ENCODE measurements around the gene GRK5.
"Not testable (repeated sequence)": the region's sequence is repeated elsewhere in the genome, so short reads cannot be mapped to it uniquely, and the experiment has no call there.

Gene GRK5

GRCh38 chr10:119425102-119425880, 217.9 kb downstream of the GRK5 start:
- no peak for DNase-seq

- no peak for DNase-seq
Observed at GRCh38 chr10:119425881-119426170, 218.5 kb downstream of the GRK5 start.

DNA sequence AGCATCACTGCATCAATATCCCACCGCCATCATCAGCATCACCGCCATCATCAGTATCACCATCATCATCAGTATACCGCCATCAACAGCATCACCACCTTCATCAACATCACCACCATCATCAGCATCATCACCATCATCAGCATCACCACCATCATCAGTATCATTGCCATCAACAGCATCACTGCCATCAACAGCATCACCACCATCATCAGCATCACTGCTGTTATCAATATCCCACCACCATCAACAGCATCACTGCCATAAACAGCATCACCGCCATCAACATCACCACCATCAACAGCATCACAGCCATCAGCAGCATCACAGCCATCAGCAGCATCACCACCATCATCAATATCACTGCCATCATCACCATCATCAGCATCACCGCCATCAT, 219.3 kb downstream of the GRK5 start:
- no peak for DNase-seq

DNA sequence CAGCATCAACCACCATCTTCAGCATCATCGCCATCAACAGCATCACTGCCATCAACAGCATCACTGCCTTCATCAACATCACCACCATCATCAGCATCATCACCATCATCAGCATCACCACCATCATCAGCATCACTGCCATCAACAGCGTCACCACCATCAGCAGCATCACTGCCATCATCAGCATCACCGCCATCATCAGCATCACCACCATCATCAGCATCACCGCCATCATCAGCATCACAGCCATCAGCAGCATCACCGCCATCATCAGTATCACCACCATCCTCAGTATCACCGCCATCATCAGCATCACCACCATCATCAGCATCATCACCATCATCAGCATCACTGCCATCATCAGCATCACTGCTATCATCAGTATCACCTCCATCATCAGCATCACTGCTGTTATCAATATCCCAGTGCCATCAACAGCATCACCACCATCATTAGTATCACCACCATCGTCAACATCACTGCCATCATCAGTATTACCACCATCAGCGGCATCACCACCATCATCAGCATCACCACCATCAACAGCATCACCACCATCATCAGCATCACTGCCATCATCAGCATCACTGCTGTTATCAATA, 220.0 kb downstream of the GRK5 start:
- no peak for DNase-seq

DNA sequence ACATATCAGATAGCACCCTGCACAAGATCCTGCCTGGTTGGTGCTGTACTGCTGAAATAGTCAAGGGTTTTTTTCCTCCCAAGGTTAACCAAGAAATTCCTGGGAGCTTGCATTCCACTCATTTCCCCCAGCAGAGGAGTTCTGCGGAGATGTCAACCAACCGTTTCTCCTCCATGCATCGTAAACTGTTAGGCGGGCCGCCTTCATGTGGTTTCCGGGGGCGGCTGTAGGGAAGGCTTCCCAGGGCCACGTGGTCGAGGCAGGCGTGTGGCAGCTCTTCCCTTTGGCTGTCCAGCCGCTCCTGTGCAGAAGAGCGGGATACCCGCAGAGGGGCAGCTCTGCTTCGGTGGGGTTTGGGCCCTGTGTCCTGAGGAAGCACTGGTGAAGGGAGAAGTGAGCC, 221.4 kb downstream of the GRK5 start:
- peak in 1 of 2 donors; percentile 25 for DNase-seq

GRCh38 chr10:119429771-119430170, 222.4 kb downstream of the GRK5 start:
- DNase-seq = no peak

- no peak for DNase-seq
Observed at GRCh38 chr10:119431034-119431772, 223.8 kb downstream of the GRK5 start.

GRCh38 chr10:119431773-119432135, 224.4 kb downstream of the GRK5 start:
- no peak for DNase-seq

DNA sequence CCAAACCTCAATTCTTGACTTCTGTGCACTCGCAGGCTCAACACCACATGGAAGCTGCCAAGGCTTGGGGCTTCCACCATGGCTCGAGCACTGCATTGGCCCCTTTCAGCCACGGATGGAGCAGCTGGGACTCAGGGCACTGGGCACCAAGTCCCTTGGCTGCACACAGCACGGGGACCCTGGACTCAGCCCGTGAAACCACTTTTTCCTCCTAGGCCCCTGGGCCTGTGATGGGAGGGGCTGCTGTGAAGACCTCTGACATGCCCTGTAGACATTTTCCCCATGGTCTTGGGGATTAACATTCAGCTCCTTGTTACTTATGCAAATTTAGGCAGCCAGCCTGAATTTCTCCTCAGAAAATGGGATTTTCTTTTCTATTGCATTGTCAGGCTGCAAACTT, 227.6 kb downstream of the GRK5 start:
- DNase-seq = not testable (repeated sequence)

DNA sequence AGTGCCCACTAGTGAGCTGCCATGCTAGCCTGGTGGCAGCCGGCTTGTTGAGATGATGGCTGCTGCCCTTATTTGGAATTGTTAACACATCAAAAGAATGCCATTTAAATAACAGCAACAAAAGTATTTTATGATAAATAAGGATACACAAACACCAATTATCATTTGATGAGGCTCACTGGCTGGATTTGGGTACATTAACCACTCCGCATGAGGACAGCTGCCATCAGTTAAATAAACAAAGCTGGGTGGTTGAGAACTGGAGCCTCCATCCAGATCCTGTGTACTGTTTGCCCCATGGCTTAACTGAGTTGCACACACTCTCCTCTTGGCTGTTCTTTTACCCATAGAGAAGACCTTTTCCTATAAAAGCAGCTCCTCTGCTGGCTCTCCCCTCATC, 231.3 kb downstream of the GRK5 start:
- DNase-seq = no peak

- no peak for DNase-seq
Observed at GRCh38 chr10:119439922-119440321, 232.6 kb downstream of the GRK5 start.

- DNase-seq = no peak
Observed at GRCh38 chr10:119441151-119441821, 233.9 kb downstream of the GRK5 start.

GRCh38 chr10:119441921-119442757, 234.8 kb downstream of the GRK5 start:
- no peak for DNase-seq

DNA sequence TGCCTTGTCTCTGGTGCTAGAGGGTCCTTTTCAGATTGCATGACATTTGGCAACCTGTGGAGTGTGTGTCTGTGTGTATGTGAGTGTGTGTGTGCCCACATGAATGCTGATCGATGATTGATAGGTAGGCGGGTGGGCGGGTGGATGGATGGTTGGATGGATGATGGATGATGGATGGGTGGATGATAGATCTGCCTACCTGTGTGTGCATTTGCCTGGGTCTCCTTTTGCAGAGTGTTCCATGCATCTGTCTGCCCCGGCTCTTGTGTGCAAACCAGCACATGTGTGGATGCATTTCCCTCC, 235.3 kb downstream of the GRK5 start:
- DNase-seq = no peak

- no peak for DNase-seq
Observed at GRCh38 chr10:119443441-119443840, 236.1 kb downstream of the GRK5 start.

GRCh38 chr10:119443970-119444660, 236.7 kb downstream of the GRK5 start:
- no peak for DNase-seq

DNA sequence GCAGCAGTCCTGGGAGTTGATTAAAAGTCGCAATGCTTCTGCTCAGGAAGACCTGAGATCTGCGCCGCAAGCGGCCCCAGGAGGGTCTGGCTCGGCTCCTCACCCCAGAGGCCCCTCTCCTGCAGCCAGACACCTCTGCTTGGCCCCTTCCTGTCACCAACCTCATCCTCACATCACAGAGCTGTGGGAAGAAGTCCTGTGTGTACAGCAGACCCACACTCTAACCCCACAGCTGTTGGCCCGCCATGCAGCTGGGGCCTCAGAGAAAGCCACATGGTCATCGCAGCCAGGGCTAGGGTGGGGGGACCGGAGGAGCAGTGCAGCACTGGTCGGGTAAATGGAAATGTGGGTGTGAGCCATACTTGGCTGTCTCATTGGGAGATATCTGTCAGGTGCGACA, 237.5 kb downstream of the GRK5 start:
- no peak for DNase-seq

GRCh38 chr10:119445311-119445934, 238.1 kb downstream of the GRK5 start:
- DNase-seq = peak; percentile 90 to 91

GRCh38 chr10:119445935-119446317, 238.6 kb downstream of the GRK5 start:
- DNase-seq = no peak

- no peak for DNase-seq
Observed at GRCh38 chr10:119446441-119447277, 239.3 kb downstream of the GRK5 start.

- no peak for DNase-seq
Observed at GRCh38 chr10:119447421-119447820, 240.1 kb downstream of the GRK5 start.

Data from stimulated activated CD4-positive, alpha-beta T cell treated with anti-CD3 and anti-CD28 coated beads, Interleukin-2, amount 100 ng/mL, for 24 hours (primary cell).